Naive thymus-derived CD8-positive, alpha-beta T cell (primary cell): ENCODE data around the gene RGS6. TPM values are rescaled to one million over a fixed set of nuclear protein-coding genes. Genes with fewer than 3 reads are reported as not detected.
A peak's percentile ranks its signal among the peaks of the same experiment; 100 is the strongest.

Experiments
- ATAC-seq, 2 donors: fragments of 150-1000 bp; cut with Tn5 transposase in 1 of 2; sonication (Bioruptor Pico), chemical (Tn5 transposase) in 1 of 2; 1 replicate in 1 of 2; 2 replicates in 1 of 2; pipeline ENCODE4 v1.10.0; 2021; ENCODE audit warnings: mild to moderate bottlenecking in 2 of 2, moderate library complexity in 2 of 2
- POLR2A ChIA-PET: fragments of 350-600 bp; sonication (Branson Sonifier 250); formaldehyde crosslinking; loops from one replicate; lab custom pipeline; 2021; ENCODE audit warnings: antibody characterized with exemption; lab: Charles Lee
- DNase-seq, 10 donors: peaks; one replicate each; pipeline versions ENCODE4 v3.0.0 to v3.0.0-alpha.2; 2020 to 2022
- H3K27ac Mint-ChIP-seq, 10 donors: one replicate each; pipeline ENCODE4 v1.8.0; 2020 to 2022; ENCODE audit warnings: mild to moderate bottlenecking in 10 of 10, mixed read lengths in 10 of 10, moderate library complexity in 4 of 10, inconsistent platforms in 1 of 10
- H3K27me3 Mint-ChIP-seq, 5 donors: one replicate each; pipeline ENCODE4 v1.8.0; 2021 to 2022; ENCODE audit warnings: mixed read lengths in 5 of 5
- H3K36me3 Mint-ChIP-seq, 3 donors: one replicate each; pipeline ENCODE4 v1.8.0; 2020 to 2022; ENCODE audit warnings: mixed read lengths in 3 of 3, mild to moderate bottlenecking in 2 of 3, inconsistent platforms in 1 of 3
- H3K4me1 Mint-ChIP-seq, 4 donors: one replicate each; pipeline ENCODE4 v1.8.0; 2021 to 2022; ENCODE audit warnings: mixed read lengths in 4 of 4
- H3K4me3 Mint-ChIP-seq, 10 donors: one replicate each; pipeline ENCODE4 v1.8.0; 2020 to 2022; ENCODE audit warnings: mild to moderate bottlenecking in 10 of 10, mixed read lengths in 10 of 10, moderate library complexity in 6 of 10, inconsistent platforms in 1 of 10
- H3K9me3 Mint-ChIP-seq, 9 donors: one replicate each; pipeline ENCODE4 v1.8.0; 2020 to 2022; ENCODE audit warnings: mixed read lengths in 9 of 9, mild to moderate bottlenecking in 3 of 9, inconsistent platforms in 1 of 9, moderate library complexity in 1 of 9
- polyA plus RNA-seq, 3 donors: library from polyadenylated mRNA; unstranded; fragments of 300-500 nt; fragmentation: Illumina TruSeq; gene quantifications; one replicate each; pipeline ENCODE4 v1.2.3, GENCODE V29; 2021
- total RNA-seq, 8 experiments: library from RNA in 2 of 8; stranded (reverse) in 2 of 8; gene quantifications; one replicate each; pipeline ENCODE4 v1.2.3 and lab custom pipeline; 2021 to 2026

RGS6 gene
- total and polyA plus RNA-seq, 5 experiments from 2014 or later = not detected

DNA sequence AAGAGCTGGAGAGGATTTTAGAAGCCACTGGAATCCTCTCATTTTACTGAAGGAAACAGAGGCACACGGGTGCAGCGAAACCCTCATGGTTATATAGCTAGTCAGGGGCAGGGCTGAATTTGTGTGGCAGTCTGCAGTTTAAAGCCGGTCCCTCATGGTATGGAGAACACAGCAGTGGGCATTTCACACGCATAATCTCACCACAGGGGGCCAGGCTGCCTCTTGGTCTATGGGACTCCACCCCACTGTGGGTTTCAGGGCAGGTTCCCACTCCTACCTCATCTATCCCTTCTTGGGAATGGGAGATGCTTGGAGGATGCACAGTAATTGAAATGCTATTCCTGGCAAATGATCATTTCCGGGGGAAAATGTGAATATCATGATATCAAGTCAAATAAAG lies 400.6 kb downstream of the RGS6 start:
- H3K27me3 Mint-ChIP-seq = peaks cover 3 to 22% (median 8%) of the 10 kb centered on the region in 5 donors
- H3K36me3 Mint-ChIP-seq = no peaks in the 10 kb centered on the region
- POLR2A ChIA-PET = no interaction called here
- no peaks in the 10 kb centered on the region for H3K4me1 Mint-ChIP-seq
- H3K9me3 Mint-ChIP-seq = peaks cover 0 to 6% (median 0%) of the 10 kb centered on the region in 9 donors
- no peak overlapping the region for H3K27ac Mint-ChIP-seq
- ATAC-seq (no peak), DNase-seq (no peak)
- H3K4me3 Mint-ChIP-seq = no peak overlapping the region

DNA sequence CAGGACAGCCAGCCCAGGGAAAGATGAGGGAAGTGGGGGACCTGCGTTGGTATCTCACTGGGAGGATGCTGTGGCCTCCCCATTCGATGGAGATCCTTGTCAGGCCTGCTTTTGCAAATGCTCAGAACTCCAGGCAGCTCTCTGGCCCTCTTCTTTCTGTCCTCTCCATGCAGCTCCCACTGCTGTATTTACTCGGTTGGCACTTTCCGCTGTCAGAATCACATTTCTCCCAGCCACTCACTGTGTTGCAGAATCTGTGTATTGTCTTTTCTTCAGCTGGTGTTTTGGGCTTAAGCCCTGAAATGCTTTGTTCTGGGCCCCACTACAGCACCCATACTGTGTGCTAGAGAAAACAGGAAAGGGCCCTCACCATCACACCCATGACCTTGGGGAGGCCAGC lies 401.1 kb downstream of the RGS6 start:
- H3K36me3 Mint-ChIP-seq = no peaks in the 10 kb centered on the region
- ATAC-seq = no peak
- DNase-seq = no peak
- H3K27me3 Mint-ChIP-seq = peaks cover 3 to 22% (median 8%) of the 10 kb centered on the region in 5 donors
- no peak overlapping the region for H3K27ac Mint-ChIP-seq
- H3K4me3 Mint-ChIP-seq = no peak overlapping the region
- POLR2A ChIA-PET = no interaction called here
- H3K9me3 Mint-ChIP-seq = peaks cover 0 to 2% (median 0%) of the 10 kb centered on the region in 9 donors
- H3K4me1 Mint-ChIP-seq = no peaks in the 10 kb centered on the region

DNA sequence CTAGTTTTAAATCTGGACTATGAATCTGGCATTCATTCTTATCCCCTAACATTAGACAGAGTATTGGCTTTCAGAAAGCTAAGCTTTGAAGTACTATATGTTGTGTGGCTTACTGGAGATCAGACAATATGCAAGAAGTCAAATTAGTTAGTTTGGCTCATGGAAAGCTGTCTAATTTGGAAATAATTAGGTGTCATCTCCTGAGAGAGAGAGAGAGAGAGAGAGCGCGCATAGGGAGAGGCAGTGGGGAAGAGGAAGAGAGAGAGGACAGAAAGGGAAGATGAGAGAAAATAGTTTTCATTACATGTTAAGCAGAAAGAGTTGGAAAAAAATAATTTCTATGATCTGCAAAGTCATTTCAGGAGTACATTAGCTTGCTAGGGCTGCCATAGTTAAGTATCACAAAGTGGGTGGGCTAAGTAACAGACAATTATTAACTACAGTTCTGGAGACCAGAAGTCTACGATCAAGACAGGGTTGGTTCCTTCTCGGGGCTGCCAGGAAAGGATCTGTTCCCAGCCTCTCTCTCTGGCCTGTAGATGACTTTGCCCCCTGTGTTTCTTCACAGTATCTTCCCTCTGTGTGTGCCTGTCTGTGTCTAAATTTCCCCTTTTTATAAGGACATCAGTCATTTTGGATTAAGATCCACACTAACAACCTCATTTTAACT lies 404.2 kb downstream of the RGS6 start:
- H3K36me3 Mint-ChIP-seq = no peaks in the 10 kb centered on the region
- H3K9me3 Mint-ChIP-seq = peaks cover 0 to 2% (median 0%) of the 10 kb centered on the region in 9 donors
- H3K27ac Mint-ChIP-seq = peak overlapping the region in 1 of 10 donors; percentile 40
- no peak overlapping the region for H3K4me3 Mint-ChIP-seq
- no peaks in the 10 kb centered on the region for H3K4me1 Mint-ChIP-seq
- DNase-seq (no peak), ATAC-seq (no peak)
- peaks cover 4 to 38% (median 7%) of the 10 kb centered on the region in 5 donors for H3K27me3 Mint-ChIP-seq
- POLR2A ChIA-PET = no interaction called here

DNA sequence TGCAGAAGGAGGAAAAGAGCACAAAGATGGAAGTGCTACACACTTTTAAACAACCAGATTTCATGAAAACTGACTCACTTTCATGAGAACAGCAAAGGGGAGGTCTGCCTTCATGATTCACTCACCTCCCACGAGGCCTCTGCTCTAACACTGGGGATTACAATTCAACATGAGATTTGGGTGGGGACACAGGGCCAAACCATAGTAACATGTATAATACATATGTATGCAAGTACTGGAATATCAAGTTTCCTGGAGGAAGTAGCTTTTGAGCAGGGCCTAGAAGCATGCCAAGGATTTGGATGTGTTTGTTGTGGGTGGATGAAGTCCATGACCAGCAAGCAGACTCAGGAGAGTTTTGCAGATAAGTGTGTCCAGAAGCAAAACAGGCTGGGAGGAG lies 409.0 kb downstream of the RGS6 start:
- H3K27ac Mint-ChIP-seq = no peak overlapping the region
- POLR2A ChIA-PET = no interaction called here
- DNase-seq (no peak), ATAC-seq (no peak)
- H3K4me3 Mint-ChIP-seq = no peak overlapping the region
- H3K36me3 Mint-ChIP-seq = no peaks in the 10 kb centered on the region
- H3K9me3 Mint-ChIP-seq = peaks cover 0 to 6% (median 0%) of the 10 kb centered on the region in 9 donors
- H3K4me1 Mint-ChIP-seq = no peaks in the 10 kb centered on the region
- peaks cover 0 to 18% (median 3%) of the 10 kb centered on the region in 5 donors for H3K27me3 Mint-ChIP-seq

DNA sequence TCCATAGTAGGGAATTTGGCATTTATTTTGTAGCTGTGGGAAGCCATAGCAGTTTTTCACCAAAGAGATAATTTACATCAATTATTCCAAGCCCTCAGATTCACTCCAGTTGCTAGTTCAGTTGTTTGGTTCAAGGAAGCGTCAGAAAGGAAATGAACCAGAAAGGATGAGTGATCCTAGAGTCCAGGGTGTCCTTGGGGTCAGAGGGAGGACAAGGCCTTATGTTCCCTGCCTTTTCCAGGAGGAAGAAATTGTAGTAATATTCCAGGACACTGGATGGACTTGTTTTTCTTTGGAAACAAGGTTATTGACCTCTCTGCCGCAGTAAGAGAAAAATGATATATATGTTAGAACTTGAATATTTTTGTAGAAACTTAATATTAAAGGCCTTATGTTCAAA lies 409.5 kb downstream of the RGS6 start:
- Mint-ChIP-seq H3K36me3 (no peaks in the 10 kb centered on the region), H3K4me1 (no peaks in the 10 kb centered on the region), H3K27me3 (peaks cover 0 to 18% (median 2%) of the 10 kb centered on the region in 5 donors), H3K27ac (no peak overlapping the region), H3K9me3 (peaks cover 0 to 6% (median 0%) of the 10 kb centered on the region in 9 donors), H3K4me3 (no peak overlapping the region)
- no peak for ATAC-seq
- no peak for DNase-seq
- POLR2A ChIA-PET = no interaction called here

DNA sequence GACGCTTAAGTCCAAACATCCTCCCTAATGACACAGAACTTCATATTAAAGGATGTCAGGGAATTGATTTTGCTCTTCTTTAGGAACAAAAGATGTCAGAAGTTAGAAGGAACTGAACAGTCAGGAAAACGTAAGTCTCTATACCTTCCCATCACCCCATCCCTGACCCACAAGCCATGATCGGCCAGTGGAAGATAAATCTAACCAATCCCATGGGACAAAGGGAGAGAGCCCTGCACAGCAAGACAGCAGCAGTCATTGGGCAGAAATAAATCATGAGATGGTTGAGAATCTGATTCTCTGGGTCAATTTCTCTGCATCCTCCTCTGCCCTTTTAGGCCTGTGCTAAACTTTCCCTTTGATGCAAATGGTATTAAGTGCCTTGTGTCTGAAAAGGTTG lies 414.9 kb downstream of the RGS6 start:
- H3K27ac Mint-ChIP-seq = no peak overlapping the region
- no peak for ATAC-seq

DNA sequence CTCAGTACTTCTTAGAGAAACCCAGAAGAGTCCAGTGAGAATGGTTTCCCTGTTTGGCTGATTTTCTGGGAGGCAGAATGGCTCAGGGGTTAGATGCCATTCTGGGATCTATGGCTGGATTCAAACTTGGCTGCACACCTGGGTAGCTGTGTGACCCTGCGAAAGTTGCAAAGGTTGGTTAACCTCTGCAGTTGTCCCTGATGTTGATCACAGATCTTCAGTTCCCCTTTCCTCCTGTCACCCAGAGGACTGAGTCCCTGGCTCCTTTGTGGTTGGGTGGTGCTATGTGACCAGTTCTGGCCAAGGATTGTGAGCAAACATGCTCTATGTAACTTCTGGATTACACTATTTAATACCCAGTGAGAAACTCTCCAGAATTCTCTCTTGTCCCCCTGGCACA lies 418.0 kb downstream of the RGS6 start:
- H3K4me1 Mint-ChIP-seq = no peaks in the 10 kb centered on the region

More for the DNA sequence above, 414.9 kb downstream of the RGS6 start:
- POLR2A ChIA-PET = no interaction called here
- no peak for DNase-seq
- no peak overlapping the region for H3K4me3 Mint-ChIP-seq
- no peaks in the 10 kb centered on the region for H3K36me3 Mint-ChIP-seq
- peaks cover 0 to 13% (median 11%) of the 10 kb centered on the region in 5 donors for H3K27me3 Mint-ChIP-seq
- peaks cover 0 to 6% (median 0%) of the 10 kb centered on the region in 9 donors for H3K9me3 Mint-ChIP-seq
- no peaks in the 10 kb centered on the region for H3K4me1 Mint-ChIP-seq

DNA sequence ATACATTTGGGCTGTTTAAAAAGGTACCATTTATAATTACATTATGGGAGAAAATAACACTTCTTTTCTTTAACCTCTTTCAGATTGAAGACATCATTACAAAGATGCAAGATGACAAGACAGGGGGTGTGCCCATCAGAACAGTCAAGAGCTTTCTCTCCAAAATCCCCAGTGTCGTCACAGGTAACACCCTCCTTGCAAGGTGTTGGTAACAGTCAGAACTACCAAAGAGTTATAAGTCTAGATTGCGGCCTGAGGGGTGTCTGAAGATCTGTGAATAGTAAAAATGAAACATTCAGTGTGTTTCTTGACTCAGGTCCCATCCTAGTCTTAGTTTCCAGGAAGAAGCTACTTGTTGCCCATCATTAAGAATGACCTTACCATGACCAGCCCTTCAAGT lies 419.8 kb downstream of the RGS6 start:
- H3K4me1 Mint-ChIP-seq = no peaks in the 10 kb centered on the region
- ATAC-seq = no peak

More for the DNA sequence above, 418.0 kb downstream of the RGS6 start:
- no peak overlapping the region for H3K4me3 Mint-ChIP-seq
- ATAC-seq (no peak), DNase-seq (no peak)
- POLR2A ChIA-PET = no interaction called here
- H3K27ac Mint-ChIP-seq = no peak overlapping the region
- H3K9me3 Mint-ChIP-seq = no peaks in the 10 kb centered on the region
- no peaks in the 10 kb centered on the region for H3K36me3 Mint-ChIP-seq
- H3K27me3 Mint-ChIP-seq = peaks cover 1 to 14% (median 11%) of the 10 kb centered on the region in 5 donors

DNA sequence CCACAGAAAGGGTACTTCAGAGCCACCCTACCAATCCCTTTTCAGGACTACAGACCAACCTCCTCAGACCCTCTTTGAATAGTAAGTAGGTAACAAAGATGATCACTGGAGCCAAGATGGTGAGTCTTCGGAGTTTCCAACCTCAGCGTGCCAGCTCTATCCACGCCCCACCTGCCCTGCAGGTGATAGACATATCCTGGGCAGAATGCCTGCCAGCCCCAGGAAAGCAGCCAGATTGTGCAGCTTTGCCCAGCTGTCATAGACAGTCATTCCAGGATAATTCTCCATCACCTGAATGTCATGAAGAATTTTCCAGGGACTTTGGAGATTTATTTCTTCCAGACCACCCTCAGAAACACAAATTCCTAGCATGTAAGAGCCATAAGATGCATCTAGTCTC lies 434.4 kb downstream of the RGS6 start:
- Mint-ChIP-seq H3K4me1 (no peaks in the 10 kb centered on the region), H3K4me3 (no peak overlapping the region), H3K9me3 (peaks cover 0 to 3% (median 0%) of the 10 kb centered on the region in 9 donors), H3K27me3 (peaks cover 0 to 11% (median 2%) of the 10 kb centered on the region in 5 donors), H3K27ac (no peak overlapping the region), H3K36me3 (no peaks in the 10 kb centered on the region)
- ATAC-seq (no peak), DNase-seq (no peak)
- POLR2A ChIA-PET = no interaction called here

More for the DNA sequence above, 419.8 kb downstream of the RGS6 start:
- POLR2A ChIA-PET = no interaction called here
- peaks cover 0 to 4% (median 0%) of the 10 kb centered on the region in 9 donors for H3K9me3 Mint-ChIP-seq
- peaks cover 1 to 19% (median 14%) of the 10 kb centered on the region in 5 donors for H3K27me3 Mint-ChIP-seq
- H3K27ac Mint-ChIP-seq = no peak overlapping the region
- DNase-seq = no peak
- no peaks in the 10 kb centered on the region for H3K36me3 Mint-ChIP-seq
- H3K4me3 Mint-ChIP-seq = no peak overlapping the region

DNA sequence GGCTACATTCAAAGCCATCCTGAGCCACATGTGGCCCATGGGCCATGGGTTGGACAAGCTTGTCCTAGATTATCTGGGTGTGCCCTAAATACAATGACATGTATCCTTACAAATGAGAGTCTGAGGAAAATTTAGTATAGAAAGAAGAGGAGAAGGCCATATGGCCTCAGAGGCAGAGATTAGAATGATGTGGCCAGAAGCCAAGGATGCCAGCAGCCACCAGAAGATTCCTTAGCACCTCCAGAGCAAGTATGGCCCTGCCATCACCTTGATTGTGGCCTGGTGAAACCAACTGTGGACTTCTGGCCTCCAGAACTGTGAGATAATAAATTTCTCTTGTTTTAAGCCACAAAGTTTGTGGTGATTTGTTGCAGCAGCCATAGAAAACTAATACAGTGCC lies 436.9 kb downstream of the RGS6 start:
- Mint-ChIP-seq H3K4me3 (no peak overlapping the region), H3K27me3 (peaks cover 4 to 18% (median 11%) of the 10 kb centered on the region in 5 donors), H3K27ac (no peak overlapping the region), H3K36me3 (no peaks in the 10 kb centered on the region), H3K9me3 (peaks cover 0 to 9% (median 2%) of the 10 kb centered on the region in 9 donors), H3K4me1 (no peaks in the 10 kb centered on the region)
- ATAC-seq = no peak
- POLR2A ChIA-PET = no interaction called here
- DNase-seq = no peak

DNA sequence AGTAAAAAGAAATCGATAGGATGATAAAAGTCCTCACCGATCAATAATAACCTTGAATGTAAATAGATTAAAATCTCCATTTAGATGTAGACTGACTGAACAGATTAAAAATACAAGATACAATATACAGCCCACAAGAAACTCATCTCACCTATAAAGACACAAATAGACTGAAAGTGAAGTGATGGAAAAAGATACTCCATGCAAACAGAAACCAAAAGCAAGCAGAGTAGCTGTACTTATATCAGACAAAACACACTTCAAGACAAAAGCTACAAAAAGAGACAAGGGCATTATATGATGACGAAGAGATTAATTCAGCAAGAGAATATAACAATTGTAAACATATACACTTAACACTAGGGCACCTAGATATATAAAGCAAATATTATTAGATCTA lies 444.8 kb downstream of the RGS6 start:
- no peak overlapping the region for H3K4me3 Mint-ChIP-seq
- no peak overlapping the region for H3K27ac Mint-ChIP-seq
- H3K9me3 Mint-ChIP-seq = peaks cover 0 to 43% (median 23%) of the 10 kb centered on the region in 9 donors
- DNase-seq (no peak), ATAC-seq (no peak)
- peaks cover 0 to 1% (median 0%) of the 10 kb centered on the region in 4 donors for H3K4me1 Mint-ChIP-seq
- POLR2A ChIA-PET = no interaction called here
- peaks cover 12 to 33% (median 25%) of the 10 kb centered on the region in 5 donors for H3K27me3 Mint-ChIP-seq
- H3K36me3 Mint-ChIP-seq = peaks cover 0 to 22% (median 5%) of the 10 kb centered on the region in 3 donors

DNA sequence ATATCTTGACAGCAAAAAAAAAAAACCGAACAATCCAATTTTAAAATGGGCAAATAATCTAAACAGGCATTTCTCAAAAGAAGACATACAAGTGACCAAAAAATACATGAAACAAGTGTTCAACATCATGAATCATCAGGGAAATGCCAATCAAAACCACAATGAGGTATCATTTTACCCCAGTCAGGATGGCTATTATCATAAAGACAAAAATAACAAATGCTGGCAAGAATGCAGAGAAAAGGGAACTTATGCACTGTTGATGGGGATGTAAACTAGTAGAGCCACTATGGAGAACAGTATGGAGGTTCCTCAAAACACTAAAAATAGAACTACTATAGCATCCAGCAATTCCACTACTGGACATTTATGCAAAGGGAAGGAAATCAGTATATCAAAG lies 448.2 kb downstream of the RGS6 start:
- ATAC-seq = no peak
- peaks cover 0 to 13% (median 3%) of the 10 kb centered on the region in 3 donors for H3K36me3 Mint-ChIP-seq
- peaks cover 0 to 22% (median 12%) of the 10 kb centered on the region in 9 donors for H3K9me3 Mint-ChIP-seq
- peaks cover 6 to 27% (median 24%) of the 10 kb centered on the region in 5 donors for H3K27me3 Mint-ChIP-seq
- no peak for DNase-seq
- POLR2A ChIA-PET = no interaction called here
- no peak overlapping the region for H3K4me3 Mint-ChIP-seq
- no peaks in the 10 kb centered on the region for H3K4me1 Mint-ChIP-seq
- no peak overlapping the region for H3K27ac Mint-ChIP-seq

DNA sequence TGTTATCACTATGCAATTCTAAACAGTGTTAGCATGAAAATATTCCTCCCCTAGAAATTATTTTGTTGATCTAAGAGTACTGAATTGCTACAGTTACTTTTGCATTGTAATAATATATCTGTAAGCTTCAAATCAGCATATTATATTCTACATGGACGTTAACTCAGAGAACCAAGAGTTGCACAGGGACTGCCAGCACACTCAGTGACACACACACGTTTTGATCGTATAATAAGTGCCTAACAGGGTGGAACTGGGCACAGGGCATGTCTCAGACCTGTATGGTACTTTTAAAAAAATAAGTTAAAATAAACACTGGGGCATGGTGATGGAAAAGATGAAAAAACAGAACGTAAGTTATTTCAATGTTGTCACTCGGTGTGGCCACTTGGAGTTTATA lies 451.6 kb downstream of the RGS6 start:
- POLR2A ChIA-PET = no interaction called here

More for the DNA sequence above, 451.6 kb downstream of the RGS6 start:
- no peak for ATAC-seq
- DNase-seq = no peak
- peaks cover 0 to 9% (median 0%) of the 10 kb centered on the region in 9 donors for H3K9me3 Mint-ChIP-seq
- peaks cover 0 to 20% (median 10%) of the 10 kb centered on the region in 5 donors for H3K27me3 Mint-ChIP-seq
- no peak overlapping the region for H3K27ac Mint-ChIP-seq
- no peak overlapping the region for H3K4me3 Mint-ChIP-seq
- H3K36me3 Mint-ChIP-seq = no peaks in the 10 kb centered on the region
- H3K4me1 Mint-ChIP-seq = no peaks in the 10 kb centered on the region
